ENCODE measurements around the gene C1orf174. TPM values are rescaled to one million over a fixed set of nuclear protein-coding genes. Genes with fewer than 3 reads are reported as not detected.
A peak's percentile ranks its signal among the peaks of the same experiment; 100 is the strongest.

The C1orf174 gene
- total RNA-seq, 1 experiment from 2014 or later, result 53.9 TPM

DNA sequence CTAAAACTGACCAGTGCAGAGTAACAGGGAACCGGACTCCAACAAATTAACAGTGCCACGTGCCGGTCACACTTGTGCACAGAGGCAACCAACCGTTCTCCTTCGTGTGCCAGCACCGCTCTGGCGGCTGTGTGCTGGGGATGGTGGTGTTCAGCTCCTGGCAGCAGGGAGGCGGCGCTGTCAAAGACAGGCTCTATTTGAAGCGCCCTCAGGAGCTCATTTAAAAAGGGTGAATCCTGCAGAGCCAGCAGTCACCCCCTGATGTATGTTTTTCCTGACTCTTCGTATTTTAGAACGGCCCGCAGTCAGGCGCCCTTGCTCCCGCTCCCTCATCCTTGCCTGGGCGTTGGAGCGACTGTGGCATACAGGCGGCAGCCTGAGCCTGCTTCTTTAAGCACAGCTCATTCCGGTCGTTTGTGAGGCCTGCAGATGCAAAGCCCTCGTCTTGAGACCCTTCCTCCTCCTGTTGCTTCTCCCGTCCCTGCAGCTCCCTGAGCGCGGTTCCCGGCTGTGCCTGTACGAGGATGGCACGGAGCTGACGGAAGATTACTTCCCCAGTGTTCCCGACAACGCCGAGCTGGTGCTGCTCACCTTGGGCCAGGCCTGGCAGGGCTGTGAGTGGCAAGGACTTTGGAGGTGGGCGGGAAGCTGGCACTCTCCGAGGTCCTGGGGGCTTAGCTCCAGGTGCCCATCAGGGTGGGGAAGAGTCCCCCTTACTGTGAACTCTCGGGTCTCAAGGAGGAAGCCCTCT lies 41.7 kb downstream of the C1orf174 start:
- peak; percentile 8 for DNase-seq (ENCODE audit: low read depth)
- in situ Hi-C loops (cut with HindIII; ENCODE audit: low pct_unique_long_range_greater_than_20kb, low sequenced_read_pairs), result no loop called here

DNA sequence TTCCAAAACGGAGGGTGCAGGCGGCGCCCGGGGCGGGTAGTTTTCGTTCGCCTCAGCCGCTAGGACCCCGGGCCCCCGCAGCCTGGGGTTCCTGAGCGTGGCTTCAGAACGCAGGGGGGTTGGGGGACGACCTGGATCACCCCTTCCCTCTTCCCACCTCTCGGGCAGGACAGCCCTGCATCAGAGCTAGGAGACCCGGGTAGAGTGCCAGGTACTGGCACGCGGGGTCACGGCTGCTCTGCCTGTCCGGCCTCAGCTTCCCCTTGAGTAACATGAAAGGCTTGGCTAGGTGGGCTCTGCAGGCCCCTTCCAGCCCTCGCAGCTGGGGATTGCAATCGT lies 42.3 kb downstream of the C1orf174 start:
- DNase-seq (ENCODE audit: low read depth), result peak; percentile 2
- in situ Hi-C loops (cut with HindIII; ENCODE audit: low pct_unique_long_range_greater_than_20kb, low sequenced_read_pairs), result no loop called here

DNA sequence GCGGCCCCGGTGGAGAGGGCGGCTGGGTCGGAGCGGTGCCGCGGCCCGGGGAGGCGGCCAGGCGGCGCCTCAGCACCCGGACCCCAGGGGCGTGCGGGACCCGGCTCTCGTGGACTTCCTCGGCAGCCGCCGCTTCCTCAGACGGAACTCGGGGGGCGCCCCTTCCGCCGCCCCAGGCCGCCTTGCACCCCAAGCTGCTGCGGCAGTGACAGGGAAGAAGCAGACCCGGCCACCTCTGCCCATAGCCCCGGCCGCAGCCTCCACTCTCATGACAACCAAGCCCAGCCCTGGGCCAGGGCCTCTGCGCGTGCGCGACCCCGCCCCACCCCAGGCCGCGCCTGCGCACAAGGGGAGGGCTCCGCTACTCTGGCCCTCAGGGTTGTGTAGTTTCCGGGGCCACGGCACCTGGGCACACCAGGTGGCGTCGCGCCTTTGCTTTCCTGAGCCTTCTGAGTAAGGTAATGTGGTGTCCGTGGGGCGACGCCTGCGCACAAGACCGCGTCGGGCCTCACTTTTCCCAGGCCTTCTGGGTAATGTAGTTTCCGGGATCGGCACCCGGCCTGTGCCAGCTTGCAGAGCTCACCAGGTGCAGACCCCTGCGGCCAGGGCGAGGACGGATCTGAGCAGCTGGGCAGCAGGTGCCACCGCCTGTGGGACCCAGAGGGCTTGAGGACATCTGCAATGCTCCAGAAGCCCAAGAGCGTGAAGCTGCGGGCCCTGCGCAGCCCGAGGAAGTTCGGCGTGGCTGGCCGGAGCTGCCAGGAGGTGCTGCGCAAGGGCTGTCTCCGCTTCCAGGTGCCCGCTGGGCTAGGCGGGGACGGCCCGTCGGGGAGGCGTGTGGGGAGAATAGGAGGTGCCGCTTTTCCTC lies 42.9 kb downstream of the C1orf174 start, which contains the start of the genes CEP104 and DFFB:
TSS of gene CEP104 (minus strand) at position 289 of the 868 bp plus-strand sequence. CDS start 4,804 bp downstream, outside the sequence.
TSS of gene DFFB (plus strand) at position 554 of the 868 bp plus-strand sequence. CDS start at position 682, 128 bp downstream.
- in situ Hi-C loops (cut with HindIII; ENCODE audit: low pct_unique_long_range_greater_than_20kb, low sequenced_read_pairs), result no loop called here
- peak; percentile 97 for DNase-seq (ENCODE audit: low read depth)

DNA sequence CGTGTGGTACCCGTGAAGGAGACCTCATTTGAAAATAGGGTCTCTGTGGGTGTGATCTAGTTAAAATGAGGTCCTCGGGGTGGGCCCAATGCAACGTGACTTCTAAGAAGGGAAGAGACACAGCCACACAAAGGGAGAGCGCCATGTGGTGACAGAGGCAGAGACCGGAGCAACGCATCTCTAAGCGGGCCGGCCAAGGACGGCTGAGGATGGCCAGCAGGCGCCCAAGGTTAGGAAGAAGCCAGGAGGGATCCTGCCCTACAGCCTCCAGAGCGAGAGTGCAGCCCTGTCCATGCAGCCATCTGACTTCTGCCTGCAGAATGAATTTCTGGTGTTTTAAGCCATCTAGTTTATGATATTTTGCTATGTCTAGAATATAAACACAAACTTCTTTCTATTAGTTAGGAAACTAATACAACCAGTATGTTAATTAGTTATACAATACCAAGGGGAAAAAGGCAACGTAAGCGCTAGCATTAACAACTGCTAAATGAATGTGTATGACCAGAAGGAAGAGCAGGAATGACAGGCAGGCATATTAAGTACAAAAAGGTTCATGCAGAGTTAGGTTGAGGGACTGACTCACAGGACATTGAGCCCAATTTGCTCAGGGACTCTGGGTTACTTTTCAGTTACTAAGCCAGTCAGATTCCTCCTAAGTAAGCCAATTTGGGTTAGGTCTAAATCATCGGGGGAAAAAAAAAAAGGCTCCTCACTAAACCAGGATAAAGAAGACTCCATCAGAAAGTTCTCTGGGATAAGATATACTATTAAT lies 47.2 kb downstream of the C1orf174 start:
- DNase-seq (ENCODE audit: low read depth), result no peak
- in situ Hi-C loops (cut with HindIII; ENCODE audit: low pct_unique_long_range_greater_than_20kb, low sequenced_read_pairs), result no loop called here

DNA sequence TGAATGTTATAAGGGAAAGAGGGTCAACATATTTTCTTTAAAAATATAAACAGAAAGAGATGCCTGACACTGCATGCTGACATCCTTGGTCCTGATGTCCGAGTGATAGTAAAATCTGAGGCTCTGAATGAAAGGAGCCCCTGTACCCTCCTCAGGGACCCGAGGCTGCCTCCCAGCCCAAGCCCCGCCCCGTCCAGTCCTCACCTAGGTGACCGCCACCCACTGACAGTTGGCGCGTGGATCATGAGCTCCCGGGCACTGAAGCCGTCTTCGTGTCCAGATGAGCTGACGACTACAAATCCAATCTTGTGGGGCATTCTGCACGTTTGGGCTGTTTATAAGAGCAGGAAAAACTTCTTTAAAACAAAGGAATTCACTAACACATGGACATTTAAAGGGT lies 48.0 kb downstream of the C1orf174 start:
- in situ Hi-C loops (cut with HindIII; ENCODE audit: low pct_unique_long_range_greater_than_20kb, low sequenced_read_pairs), result no loop called here

DNA sequence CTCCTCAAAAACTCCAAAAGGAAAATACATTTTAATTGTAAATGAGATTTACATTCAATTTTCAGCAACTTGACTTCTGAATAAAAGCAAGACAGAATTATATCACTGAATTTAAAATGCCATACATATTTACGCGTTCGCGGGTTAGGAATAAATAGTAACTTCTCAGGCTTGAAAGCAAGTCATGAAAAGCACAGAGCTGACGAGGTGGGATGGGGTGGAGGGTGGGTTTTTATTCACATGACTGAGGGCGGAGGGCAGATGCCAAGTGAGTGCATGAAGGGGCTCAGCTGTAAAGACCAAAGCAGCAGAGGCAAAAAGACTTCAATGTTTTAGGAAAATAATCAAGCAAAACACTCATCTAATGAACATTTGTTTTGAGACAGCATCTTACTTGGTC lies 48.8 kb downstream of the C1orf174 start:
- no peak for DNase-seq (ENCODE audit: low read depth)
- in situ Hi-C loops (cut with HindIII; ENCODE audit: low pct_unique_long_range_greater_than_20kb, low sequenced_read_pairs), result no loop called here

More for the DNA sequence above, 48.0 kb downstream of the C1orf174 start:
- DNase-seq (ENCODE audit: low read depth), result no peak

DNA sequence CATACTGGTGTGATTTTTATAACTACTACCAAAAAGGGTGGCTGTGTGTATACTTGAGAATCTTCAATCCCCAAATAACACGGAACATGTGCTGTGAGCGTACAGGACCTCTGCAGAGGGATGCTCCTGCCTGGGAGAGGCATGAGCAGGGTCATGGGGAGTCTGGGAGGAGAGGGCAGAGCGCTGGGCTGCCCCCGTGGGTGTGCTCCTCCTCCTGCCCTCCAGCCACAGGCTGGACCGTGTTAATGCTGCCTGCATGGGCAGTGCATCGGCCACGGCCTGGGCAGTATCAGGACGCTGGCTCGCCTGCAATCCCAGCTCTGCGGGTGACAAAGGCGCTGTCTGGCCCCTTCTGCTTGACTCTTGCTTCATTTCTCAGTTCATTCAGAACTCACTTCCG lies 49.2 kb downstream of the C1orf174 start:
- in situ Hi-C loops (cut with HindIII; ENCODE audit: low pct_unique_long_range_greater_than_20kb, low sequenced_read_pairs), result no loop called here
- no peak for DNase-seq (ENCODE audit: low read depth)

DNA sequence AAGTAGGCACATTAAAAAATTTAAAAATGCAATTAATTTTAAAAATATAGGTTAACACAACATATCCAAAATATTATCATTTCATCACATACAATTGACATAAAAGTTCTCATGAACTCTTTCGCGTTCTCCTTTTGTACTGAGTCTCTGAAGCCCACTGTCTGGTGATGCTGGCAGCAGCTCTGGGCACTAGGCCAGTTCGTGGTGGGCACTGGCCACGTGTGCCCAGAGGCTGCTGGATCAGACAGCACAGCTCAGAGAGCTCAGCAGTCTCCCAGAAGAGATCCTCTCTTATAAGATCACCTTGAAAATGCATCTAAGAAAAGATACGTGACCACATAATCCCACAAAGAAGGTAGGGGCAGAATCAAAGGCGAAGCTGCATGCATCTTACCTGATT lies 53.0 kb downstream of the C1orf174 start:
- DNase-seq (ENCODE audit: low read depth), result no peak
- in situ Hi-C loops (cut with HindIII; ENCODE audit: low pct_unique_long_range_greater_than_20kb, low sequenced_read_pairs), result no loop called here

DNA sequence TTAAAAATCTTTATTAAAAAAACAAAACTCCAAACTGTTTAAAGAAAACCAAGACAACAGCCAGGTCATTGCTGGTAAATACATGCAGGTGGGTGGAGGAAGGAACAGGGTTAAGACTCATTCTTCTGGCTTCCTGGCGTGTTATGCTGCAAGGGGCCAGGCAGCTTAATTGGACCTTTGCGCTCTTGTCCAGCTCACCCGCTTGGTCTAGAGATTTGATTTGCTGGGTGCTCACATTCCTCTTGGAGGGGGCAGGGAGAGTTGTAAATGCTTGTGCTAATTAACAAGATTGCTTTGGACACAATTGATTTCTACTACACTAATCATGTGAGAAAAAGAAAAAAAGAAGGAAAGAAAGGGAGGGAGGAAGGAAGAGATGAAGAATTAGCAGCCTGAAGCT lies 53.5 kb downstream of the C1orf174 start:
- DNase-seq (ENCODE audit: low read depth), result no peak
- in situ Hi-C loops (cut with HindIII; ENCODE audit: low pct_unique_long_range_greater_than_20kb, low sequenced_read_pairs), result no loop called here

DNA sequence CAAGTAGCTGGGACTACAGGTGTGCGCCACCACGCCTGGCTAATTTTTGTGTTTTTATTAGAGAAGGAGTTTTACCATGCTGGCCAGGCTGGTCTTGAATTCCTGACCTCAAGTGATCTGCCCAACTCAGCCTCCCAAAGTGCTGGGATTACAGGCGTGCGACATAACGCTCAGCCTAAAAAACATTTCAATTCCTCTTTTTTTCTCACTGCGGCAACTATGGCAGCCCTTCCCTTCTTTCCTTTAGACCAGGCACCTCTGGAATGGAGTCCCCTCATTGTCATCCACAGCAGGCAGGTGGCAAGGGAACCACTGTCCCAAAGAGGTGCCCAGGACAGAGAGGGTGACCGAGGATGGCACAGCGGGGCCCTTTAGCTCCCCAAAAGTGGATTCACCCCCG lies 57.2 kb downstream of the C1orf174 start:
- DNase-seq (ENCODE audit: low read depth), result no peak
- in situ Hi-C loops (cut with HindIII; ENCODE audit: low pct_unique_long_range_greater_than_20kb, low sequenced_read_pairs), result no loop called here

DNA sequence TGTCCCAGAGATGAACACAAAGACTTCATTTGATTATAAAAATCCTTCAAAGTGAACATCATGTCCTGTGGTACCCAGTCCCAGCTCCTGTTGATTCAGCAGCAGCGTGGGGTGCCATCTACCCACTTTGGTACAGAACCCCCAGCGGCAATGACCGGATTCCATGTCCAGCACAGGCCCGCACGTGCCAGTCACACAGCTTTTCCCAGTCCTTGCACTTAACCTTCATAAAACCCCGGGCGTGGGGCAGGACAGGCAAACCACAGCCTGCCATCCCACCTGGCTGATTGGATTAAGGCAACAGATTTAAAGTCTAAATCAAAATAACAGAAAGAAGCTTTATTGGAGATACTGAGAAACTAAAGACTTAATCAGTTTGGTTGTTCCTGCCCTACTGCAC lies 58.6 kb downstream of the C1orf174 start:
- DNase-seq (ENCODE audit: low read depth), result no peak
- in situ Hi-C loops (cut with HindIII; ENCODE audit: low pct_unique_long_range_greater_than_20kb, low sequenced_read_pairs), result no loop called here

Other genes starting within 250 kb of the C1orf174 start
- 4.4 and 5.1 TPM in 2 replicates for gene TP73, start 247.8 kb downstream of the C1orf174 start, total RNA-seq (2014; rRNA removed; shearing (Covaris generic); ENCODE audit: low replicate concordance)
- gene CCDC27, start 147.8 kb downstream of the C1orf174 start, total RNA-seq (2014; rRNA removed; shearing (Covaris generic); ENCODE audit: low replicate concordance), result not detected in 2 replicates
- 29.9 and 66.4 TPM in 2 replicates for gene SMIM1, start 127.5 kb downstream of the C1orf174 start, total RNA-seq (2014; rRNA removed; shearing (Covaris generic); ENCODE audit: low replicate concordance)
- 16.3 and 32.0 TPM in 2 replicates for gene LRRC47, start 103.8 kb downstream of the C1orf174 start, total RNA-seq (2014; rRNA removed; shearing (Covaris generic); ENCODE audit: low replicate concordance)
- gene CEP104, start 43.1 kb downstream of the C1orf174 start, total RNA-seq (2014; rRNA removed; shearing (Covaris generic); ENCODE audit: low replicate concordance), result 15.4 and 24.9 TPM in 2 replicates
- gene DFFB, start 42.8 kb downstream of the C1orf174 start, total RNA-seq (2014; rRNA removed; shearing (Covaris generic); ENCODE audit: low replicate concordance), result 9.2 and 27.9 TPM in 2 replicates

All from Caki2 (cell line).